Esophagus muscularis mucosa (tissue), 4 donors: Measurements from ENCODE around the gene RHEBL1.

Experiments used
- EP300 ChIP-seq: sonication (generic); formaldehyde crosslinking; IDR thresholded peaks from one replicate; pipeline ENCODE4 v1.6.1; 2017; ENCODE audit warnings: antibody characterized with exemption
- POLR2A ChIP-seq: fragments of 450-650 bp; IDR thresholded peaks from one replicate; pipeline ENCODE4 v1.6.1; 2017; ENCODE audit warnings: antibody characterized with exemption, moderate library complexity, mild to moderate bottlenecking, low read depth
- TF ChIP-seq, protein P1 (sequence below), 3 experiments: fragments of 200-600 bp in 2 of 3; fragments of 450-650 bp in 1 of 3; sonication (generic) in 2 of 3; IDR thresholded peaks; one replicate each; pipeline ENCODE4 v1.5.1; 2017 to 2019; ENCODE audit warnings: antibody characterized with exemption in 3 of 3, mild to moderate bottlenecking in 2 of 3, moderate library complexity in 1 of 3

DNA sequence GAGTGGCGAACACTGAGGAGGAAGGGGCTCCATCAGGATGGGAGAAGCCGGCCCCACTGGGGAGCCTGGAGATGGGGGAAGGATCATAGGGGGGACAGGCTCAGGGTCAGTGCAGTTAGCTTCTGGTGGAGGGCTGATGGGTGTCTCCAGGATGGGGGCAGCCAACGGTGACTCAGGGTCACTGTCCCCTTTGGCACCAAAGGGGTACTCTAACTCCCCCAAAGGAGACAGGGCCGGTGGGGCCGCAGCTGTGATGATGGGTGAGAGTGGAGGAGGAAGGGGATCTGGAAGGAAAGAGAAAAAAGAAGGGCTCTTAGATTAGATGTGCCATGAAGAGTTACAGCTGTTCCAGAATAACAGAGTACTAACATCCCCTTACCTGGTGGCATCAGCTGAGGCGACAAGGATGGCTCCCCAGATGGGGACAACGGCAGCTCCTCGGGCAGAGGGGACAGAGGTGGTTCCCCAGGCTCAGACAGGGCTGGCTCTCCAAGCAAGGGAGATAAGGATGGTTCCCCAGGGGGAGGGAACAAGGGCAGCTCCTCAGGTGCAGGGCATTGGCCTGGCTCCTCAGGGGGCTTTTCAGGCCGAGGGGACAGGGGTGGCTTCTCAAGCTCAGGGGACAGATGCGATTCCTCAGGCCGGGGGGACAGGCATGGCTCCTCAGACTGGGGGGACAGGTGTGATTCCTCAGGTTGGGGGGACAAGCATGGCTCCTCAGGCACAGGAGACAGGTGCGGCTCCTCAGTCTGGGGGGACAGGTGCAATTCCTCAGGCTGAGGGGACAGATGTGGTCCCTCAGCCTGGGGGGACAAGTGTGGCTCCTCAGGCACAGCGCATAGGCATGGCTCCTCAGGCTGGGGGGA, 19.0 kb downstream of the RHEBL1 start:
- TF ChIP-seq, protein P1, sequence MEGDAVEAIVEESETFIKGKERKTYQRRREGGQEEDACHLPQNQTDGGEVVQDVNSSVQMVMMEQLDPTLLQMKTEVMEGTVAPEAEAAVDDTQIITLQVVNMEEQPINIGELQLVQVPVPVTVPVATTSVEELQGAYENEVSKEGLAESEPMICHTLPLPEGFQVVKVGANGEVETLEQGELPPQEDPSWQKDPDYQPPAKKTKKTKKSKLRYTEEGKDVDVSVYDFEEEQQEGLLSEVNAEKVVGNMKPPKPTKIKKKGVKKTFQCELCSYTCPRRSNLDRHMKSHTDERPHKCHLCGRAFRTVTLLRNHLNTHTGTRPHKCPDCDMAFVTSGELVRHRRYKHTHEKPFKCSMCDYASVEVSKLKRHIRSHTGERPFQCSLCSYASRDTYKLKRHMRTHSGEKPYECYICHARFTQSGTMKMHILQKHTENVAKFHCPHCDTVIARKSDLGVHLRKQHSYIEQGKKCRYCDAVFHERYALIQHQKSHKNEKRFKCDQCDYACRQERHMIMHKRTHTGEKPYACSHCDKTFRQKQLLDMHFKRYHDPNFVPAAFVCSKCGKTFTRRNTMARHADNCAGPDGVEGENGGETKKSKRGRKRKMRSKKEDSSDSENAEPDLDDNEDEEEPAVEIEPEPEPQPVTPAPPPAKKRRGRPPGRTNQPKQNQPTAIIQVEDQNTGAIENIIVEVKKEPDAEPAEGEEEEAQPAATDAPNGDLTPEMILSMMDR (IDR thresholded peaks at IDR 0.05): no peak
- TF ChIP-seq EP300: no peak
- TF ChIP-seq POLR2A: no peak
